ENCODE data around the gene CKAP5. TPM values are rescaled to one million over a fixed set of nuclear protein-coding genes. Genes with fewer than 3 reads are reported as not detected.

CKAP5 gene
- total and polyA plus RNA-seq, 2 donors (not counting 1 experiment from before 2014, with no cell fraction given) = 64.7 to 111 TPM

- Histone ChIP-seq H4K20me1 (ENCODE audit: control insufficient read depth, extremely low read depth, insufficient read depth, low read length) (no peaks in the 10 kb centered on the region), H2AFZ (ENCODE audit: low read length) (no peak overlapping the region), H3K9me3 (ENCODE audit: control insufficient read depth, insufficient read depth, low read depth, low read length) (no peaks in the 10 kb centered on the region), H3K4me2 (ENCODE audit: extremely low read depth, insufficient read depth, low read length) (no peak overlapping the region), H3K4me3 (replicated peaks in 1 of 4; ENCODE audit: control extremely low read depth in 1 of 4, insufficient read depth in 1 of 4, low read depth in 3 of 4, low read length in 4 of 4) (no peak overlapping the region), H3K27me3 (ENCODE audit: control insufficient read depth, insufficient read depth, low read length) (no peaks in the 10 kb centered on the region), H3K79me2 (ENCODE audit: control insufficient read depth, insufficient read depth, low read length) (peaks cover 26% of the 10 kb centered on the region), H3K36me3 (ENCODE audit: control insufficient read depth, insufficient read depth, low read length) (peaks cover 24% of the 10 kb centered on the region), H3K27ac (ENCODE audit: insufficient read depth, low read length) (no peak overlapping the region), H3K9ac (ENCODE audit: insufficient read depth, low read length) (no peak overlapping the region), H3K4me1 (ENCODE audit: control insufficient read depth, extremely low read depth, insufficient read depth, low read length) (peaks cover 12% of the 10 kb centered on the region)
- TF ChIP-seq, protein P1, sequence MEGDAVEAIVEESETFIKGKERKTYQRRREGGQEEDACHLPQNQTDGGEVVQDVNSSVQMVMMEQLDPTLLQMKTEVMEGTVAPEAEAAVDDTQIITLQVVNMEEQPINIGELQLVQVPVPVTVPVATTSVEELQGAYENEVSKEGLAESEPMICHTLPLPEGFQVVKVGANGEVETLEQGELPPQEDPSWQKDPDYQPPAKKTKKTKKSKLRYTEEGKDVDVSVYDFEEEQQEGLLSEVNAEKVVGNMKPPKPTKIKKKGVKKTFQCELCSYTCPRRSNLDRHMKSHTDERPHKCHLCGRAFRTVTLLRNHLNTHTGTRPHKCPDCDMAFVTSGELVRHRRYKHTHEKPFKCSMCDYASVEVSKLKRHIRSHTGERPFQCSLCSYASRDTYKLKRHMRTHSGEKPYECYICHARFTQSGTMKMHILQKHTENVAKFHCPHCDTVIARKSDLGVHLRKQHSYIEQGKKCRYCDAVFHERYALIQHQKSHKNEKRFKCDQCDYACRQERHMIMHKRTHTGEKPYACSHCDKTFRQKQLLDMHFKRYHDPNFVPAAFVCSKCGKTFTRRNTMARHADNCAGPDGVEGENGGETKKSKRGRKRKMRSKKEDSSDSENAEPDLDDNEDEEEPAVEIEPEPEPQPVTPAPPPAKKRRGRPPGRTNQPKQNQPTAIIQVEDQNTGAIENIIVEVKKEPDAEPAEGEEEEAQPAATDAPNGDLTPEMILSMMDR (conservative IDR thresholded peaks at IDR 0.05 in 1 of 2, IDR thresholded peaks at IDR 0.05 in 1 of 2; ENCODE audit: low read depth in 1 of 2, low read length in 2 of 2) = no peak
- no peak for TF ChIP-seq EZH2 (IDR thresholded peaks at IDR 0.05; ENCODE audit: low read length, missing control alignments)
- no peak for DNase-seq (ENCODE audit: low read depth in 2 of 2)
Measured at GRCh38 chr11:46694607-46695006, 151.5 kb downstream of the CKAP5 start.

- peak overlapping the region; percentile 66 for H3K27ac ChIP-seq (ENCODE audit: insufficient read depth, low read length)
- DNase-seq (ENCODE audit: low read depth in 2 of 2) = no peak
- H2AFZ ChIP-seq (ENCODE audit: low read length) = no peak overlapping the region
- H3K4me3 ChIP-seq (replicated peaks in 1 of 4; ENCODE audit: control extremely low read depth in 1 of 4, insufficient read depth in 1 of 4, low read depth in 3 of 4, low read length in 4 of 4) = no peak overlapping the region
- no peaks in the 10 kb centered on the region for H3K27me3 ChIP-seq (ENCODE audit: control insufficient read depth, insufficient read depth, low read length)
- no peak overlapping the region for H3K9ac ChIP-seq (ENCODE audit: insufficient read depth, low read length)
- H3K4me2 ChIP-seq (ENCODE audit: extremely low read depth, insufficient read depth, low read length) = no peak overlapping the region
- no peaks in the 10 kb centered on the region for H4K20me1 ChIP-seq (ENCODE audit: control insufficient read depth, extremely low read depth, insufficient read depth, low read length)
- peaks cover 22% of the 10 kb centered on the region for H3K79me2 ChIP-seq (ENCODE audit: control insufficient read depth, insufficient read depth, low read length)
- TF ChIP-seq, protein P1 (conservative IDR thresholded peaks at IDR 0.05 in 1 of 2, IDR thresholded peaks at IDR 0.05 in 1 of 2; ENCODE audit: low read depth in 1 of 2, low read length in 2 of 2) = no peak
- TF ChIP-seq EZH2 (IDR thresholded peaks at IDR 0.05; ENCODE audit: low read length, missing control alignments) = no peak
- peaks cover 12% of the 10 kb centered on the region for H3K4me1 ChIP-seq (ENCODE audit: control insufficient read depth, extremely low read depth, insufficient read depth, low read length)
- peaks cover 24% of the 10 kb centered on the region for H3K36me3 ChIP-seq (ENCODE audit: control insufficient read depth, insufficient read depth, low read length)
- H3K9me3 ChIP-seq (ENCODE audit: control insufficient read depth, insufficient read depth, low read depth, low read length) = no peaks in the 10 kb centered on the region
Measured at GRCh38 chr11:46694072-46694471, 152.0 kb downstream of the CKAP5 start.

GRCh38 chr11:46693597-46694012 is 152.5 kb downstream of the CKAP5 start:
- H3K4me2 ChIP-seq (ENCODE audit: extremely low read depth, insufficient read depth, low read length) = no peak overlapping the region
- H3K9ac ChIP-seq (ENCODE audit: insufficient read depth, low read length) = no peak overlapping the region
- no peak overlapping the region for H2AFZ ChIP-seq (ENCODE audit: low read length)
- TF ChIP-seq EZH2 (IDR thresholded peaks at IDR 0.05; ENCODE audit: low read length, missing control alignments) = no peak
- peaks cover 12% of the 10 kb centered on the region for H3K4me1 ChIP-seq (ENCODE audit: control insufficient read depth, extremely low read depth, insufficient read depth, low read length)
- no peaks in the 10 kb centered on the region for H3K27me3 ChIP-seq (ENCODE audit: control insufficient read depth, insufficient read depth, low read length)
- peak in 1 of 2 donors; percentile 66 for DNase-seq (ENCODE audit: low read depth in 2 of 2)
- H3K36me3 ChIP-seq (ENCODE audit: control insufficient read depth, insufficient read depth, low read length) = peaks cover 24% of the 10 kb centered on the region
- H3K27ac ChIP-seq (ENCODE audit: insufficient read depth, low read length) = peak overlapping the region; percentile 66
- H4K20me1 ChIP-seq (ENCODE audit: control insufficient read depth, extremely low read depth, insufficient read depth, low read length) = no peaks in the 10 kb centered on the region
- H3K79me2 ChIP-seq (ENCODE audit: control insufficient read depth, insufficient read depth, low read length) = peaks cover 18% of the 10 kb centered on the region
- no peak overlapping the region for H3K4me3 ChIP-seq (replicated peaks in 1 of 4; ENCODE audit: control extremely low read depth in 1 of 4, insufficient read depth in 1 of 4, low read depth in 3 of 4, low read length in 4 of 4)
- no peaks in the 10 kb centered on the region for H3K9me3 ChIP-seq (ENCODE audit: control insufficient read depth, insufficient read depth, low read depth, low read length)

Other genes starting within 250 kb of the CKAP5 start
- 6.4 and 7.6 TPM in 2 replicates for gene HARBI1, start 229.1 kb downstream of the CKAP5 start, total RNA-seq
- 4.9 TPM in 2 replicates for gene HARBI1, start 229.1 kb downstream of the CKAP5 start, polyA plus RNA-seq
- 50.3 and 67.4 TPM in 2 replicates for gene ATG13, start 228.7 kb downstream of the CKAP5 start, total RNA-seq
- 42.0 and 44.9 TPM in 2 replicates for gene ATG13, start 228.7 kb downstream of the CKAP5 start, polyA plus RNA-seq
- 28.8 and 38.0 TPM in 2 replicates for gene ARHGAP1, start 145.7 kb downstream of the CKAP5 start, total RNA-seq
- gene ARHGAP1, start 145.7 kb downstream of the CKAP5 start, polyA plus RNA-seq = 34.4 and 41.0 TPM in 2 replicates
- gene ZNF408, start 145.2 kb downstream of the CKAP5 start, total RNA-seq = 6.9 and 7.9 TPM in 2 replicates
- gene ZNF408, start 145.2 kb downstream of the CKAP5 start, polyA plus RNA-seq = 4.2 and 5.9 TPM in 2 replicates
- not detected in 2 replicates for gene F2, start 127.1 kb downstream of the CKAP5 start, total RNA-seq
- not detected in 2 replicates for gene F2, start 127.1 kb downstream of the CKAP5 start, polyA plus RNA-seq
- gene LRP4, start 72.3 kb upstream of the CKAP5 start, total RNA-seq = 1.3 TPM in 2 replicates
- gene LRP4, start 72.3 kb upstream of the CKAP5 start, polyA plus RNA-seq = 2.9 and 3.3 TPM in 2 replicates
- gene CSTPP1, start 90.5 kb upstream of the CKAP5 start, total RNA-seq = 13.9 and 15.5 TPM in 2 replicates
- 34.1 TPM in 2 replicates for gene CSTPP1, start 90.5 kb upstream of the CKAP5 start, polyA plus RNA-seq

Measured in fibroblast of lung (primary cell).